Uterus (tissue), 4 donors: Measurements from ENCODE around the gene CORT. TPM values are rescaled to one million over a fixed set of nuclear protein-coding genes. Genes with fewer than 3 reads are reported as not detected.
A peak's percentile ranks its signal among the peaks of the same experiment; 100 is the strongest.

Source experiments
- DNase-seq, 2 donors: peaks; one replicate each; pipeline ENCODE4 v3.0.0-alpha.2; 2019 to 2020
- H3K27ac ChIP-seq, 2 donors: fragments of 200-600 bp; sonication (generic); 1 replicate in 1 of 2; 2 replicates in 1 of 2; pipeline ENCODE4 v1.5.1; 2016 to 2018
- H3K27me3 ChIP-seq, 2 donors: fragments of 200-600 bp; sonication (generic); one replicate each; pipeline ENCODE4 v1.5.1; 2018 to 2019; ENCODE audit warnings: control low read depth in 1 of 2
- H3K36me3 ChIP-seq, 2 donors: fragments of 200-600 bp; sonication (generic); one replicate each; pipeline ENCODE4 v1.5.1; 2019; ENCODE audit warnings: control low read depth in 1 of 2
- H3K4me1 ChIP-seq, 2 donors: fragments of 200-600 bp; sonication (generic); one replicate each; pipeline ENCODE4 v1.5.1; 2018 to 2019; ENCODE audit warnings: control low read depth in 1 of 2
- H3K4me3 ChIP-seq, 2 donors: fragments of 200-600 bp; sonication (generic); 1 replicate in 1 of 2; 2 replicates in 1 of 2; pipeline ENCODE4 v1.5.1; 2018 to 2019; ENCODE audit warnings: mild to moderate bottlenecking in 1 of 2
- H3K9me3 ChIP-seq, 2 donors: fragments of 200-600 bp; sonication (generic); one replicate each; pipeline ENCODE4 v1.5.1; 2019; ENCODE audit warnings: control low read depth in 1 of 2
- CTCF ChIP-seq, 4 experiments: fragments of 200-600 bp in 2 of 4; fragments of 450-650 bp in 2 of 4; sonication (generic) in 2 of 4; IDR thresholded peaks; one replicate each; pipeline ENCODE4 v1.5.1; 2016 to 2019; ENCODE audit warnings: antibody characterized with exemption in 4 of 4, mild to moderate bottlenecking in 2 of 4, moderate library complexity in 1 of 4
- POLR2A ChIP-seq, 2 donors: fragments of 450-650 bp; IDR thresholded peaks; one replicate each; pipeline ENCODE4 v1.6.1; 2016; ENCODE audit warnings: antibody characterized with exemption in 2 of 2, mild to moderate bottlenecking in 1 of 2, moderate library complexity in 1 of 2
- intact Hi-C: fragments of 100-400 bp; cut with DNase I; formaldehyde crosslinking; loops from one replicate; pipeline ENCODE4 v1.15.1; 2023; ENCODE audit warnings: low total_unique reads
- total RNA-seq, 4 donors: library from RNA; depleted of rRNA in 3 of 4; stranded (reverse); fragments of >200 nt in 3 of 4; gene quantifications; one replicate each; pipeline versions ENCODE4 v1.1.0 to v1.2.4, GENCODE V29; 2014 to 2023
- donor health status: DM: yes; HTN: yes; CAD: no.

Gene CORT
- total RNA-seq, 4 donors from 2014 or later = 0.79 TPM; not detected in 3

GRCh38 chr1:10459184-10459583 lies 9.4 kb downstream of the CORT start:
- Histone ChIP-seq H3K27me3 (no peaks in the 10 kb centered on the region), H3K27ac (no peak overlapping the region), H3K9me3 (no peaks in the 10 kb centered on the region), H3K36me3 (no peaks in the 10 kb centered on the region), H3K4me3 (no peak overlapping the region), H3K4me1 (no peaks in the 10 kb centered on the region)
- intact Hi-C loops = no loop called here
- TF ChIP-seq CTCF (IDR thresholded peaks at IDR 0.05) (no peak), POLR2A (IDR thresholded peaks at IDR 0.05) (no peak)
- no peak for DNase-seq

- Histone ChIP-seq H3K4me1 (no peaks in the 10 kb centered on the region), H3K4me3 (no peak overlapping the region), H3K27me3 (no peaks in the 10 kb centered on the region), H3K36me3 (no peaks in the 10 kb centered on the region), H3K9me3 (no peaks in the 10 kb centered on the region), H3K27ac (no peak overlapping the region)
- intact Hi-C loops = no loop called here
- no peak for DNase-seq
- no peak for TF ChIP-seq CTCF (IDR thresholded peaks at IDR 0.05)
- no peak for TF ChIP-seq POLR2A (IDR thresholded peaks at IDR 0.05)
These were observed 17.2 kb downstream of the CORT start for GRCh38 chr1:10467078-10467477.

- no peaks in the 10 kb centered on the region for H3K27me3 ChIP-seq
- H3K4me1 ChIP-seq = no peaks in the 10 kb centered on the region
- DNase-seq = no peak
- no peak for TF ChIP-seq POLR2A (IDR thresholded peaks at IDR 0.05)
- TF ChIP-seq CTCF (IDR thresholded peaks at IDR 0.05) = no peak
- H3K27ac ChIP-seq = no peak overlapping the region
- intact Hi-C loops = no loop called here
- H3K36me3 ChIP-seq = no peaks in the 10 kb centered on the region
- no peak overlapping the region for H3K4me3 ChIP-seq
- H3K9me3 ChIP-seq = no peaks in the 10 kb centered on the region
These were observed 20.2 kb downstream of the CORT start for GRCh38 chr1:10470043-10470442.

- H3K9me3 ChIP-seq = no peaks in the 10 kb centered on the region
- no peaks in the 10 kb centered on the region for H3K36me3 ChIP-seq
- peak overlapping the region; percentile 62 to 80 for H3K4me3 ChIP-seq
- H3K27me3 ChIP-seq = no peaks in the 10 kb centered on the region
- intact Hi-C loops = no loop called here
- no peaks in the 10 kb centered on the region for H3K4me1 ChIP-seq
- no peak for TF ChIP-seq CTCF (IDR thresholded peaks at IDR 0.05)
- no peak for TF ChIP-seq POLR2A (IDR thresholded peaks at IDR 0.05)
- peak overlapping the region; percentile 75 to 86 for H3K27ac ChIP-seq
- DNase-seq = no peak
These were observed 21.8 kb downstream of the CORT start for GRCh38 chr1:10471411-10472219.

- Histone ChIP-seq H3K27me3 (no peaks in the 10 kb centered on the region), H3K4me3 (peak within 1 kb of the TSS; percentile 62 to 80), H3K9me3 (no peaks in the 10 kb centered on the region), H3K27ac (peak within 1 kb of the TSS; percentile 75 to 86), H3K4me1 (no peaks in the 10 kb centered on the region), H3K36me3 (no peaks in the 10 kb centered on the region)
- intact Hi-C loops = no loop called here
- TF ChIP-seq CTCF (IDR thresholded peaks at IDR 0.05) = no peak
- peak; percentile 39 to 55 for TF ChIP-seq POLR2A (IDR thresholded peaks at IDR 0.05)
- peak; percentile 92 to 95 for DNase-seq
These were observed 22.7 kb downstream of the CORT start, which contains the start of gene DFFA for GRCh38 chr1:10472220-10473144. DFFA (minus strand) TSS chr1:10472529; CDS start chr1:10472458, 71 bp downstream.
